ENCODE results near the gene NKPD1. TPM values are rescaled to one million over a fixed set of nuclear protein-coding genes. Genes with fewer than 3 reads are reported as not detected.

Gene NKPD1
- total RNA-seq, 1 experiment from 2014 or later: 0.64 TPM

DNA sequence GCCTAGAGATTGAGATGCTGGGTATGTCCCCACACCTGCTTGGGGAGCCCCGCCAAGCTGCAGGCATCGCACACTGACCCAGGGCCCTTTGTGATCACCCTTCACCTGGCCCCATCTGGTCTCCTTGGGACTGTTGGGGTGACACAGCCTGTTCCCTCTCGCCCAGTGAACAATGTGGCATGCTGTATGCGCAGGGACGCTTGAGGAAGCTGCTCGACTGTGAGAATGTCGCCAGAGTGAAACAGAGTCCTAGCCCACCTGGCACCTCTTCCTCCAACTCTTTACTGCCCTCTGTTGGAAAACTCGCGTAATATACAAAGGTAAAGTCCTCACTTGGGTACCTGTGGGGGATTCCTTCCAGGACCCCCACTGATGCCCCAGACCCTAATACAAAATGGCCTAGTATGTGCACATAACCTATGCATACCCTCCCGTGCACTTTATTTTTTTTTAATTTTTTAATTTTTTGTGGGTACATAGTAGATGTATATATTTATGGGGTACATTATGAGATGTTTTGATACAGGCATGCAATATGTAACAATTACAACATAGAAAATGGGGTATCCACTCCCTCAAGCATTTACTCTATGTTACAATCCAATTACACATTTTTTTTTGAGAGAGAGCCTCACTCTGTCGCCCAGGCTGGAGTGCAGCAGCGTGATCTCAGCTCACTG, 26.8 kb upstream of the NKPD1 start:
- Mint-ChIP-seq H3K27ac (ENCODE audit: unreplicated experiment) (no peak overlapping the region), H3K4me3 (ENCODE audit: low read depth, unreplicated experiment) (no peak overlapping the region), H3K4me1 (ENCODE audit: low read depth, unreplicated experiment) (peaks cover 6% of the 10 kb centered on the region), H3K9me3 (ENCODE audit: low read depth, unreplicated experiment) (no peaks in the 10 kb centered on the region), H3K36me3 (ENCODE audit: insufficient read depth, unreplicated experiment) (no peaks in the 10 kb centered on the region), H3K27me3 (ENCODE audit: unreplicated experiment) (no peaks in the 10 kb centered on the region)
- BruUV-seq (replicated peaks): no TSS peak
- CTCF ChIA-PET: interaction anchor here (0.5 to 1.5 kb wide), 5 partner anchors 10 to 188 kb away, joined by 3 to 6 read pairs (median 4); partner anchors contain the start of gene TRAPPC6A
- DNase-seq: peak; percentile 27
- TF ChIP-seq, protein P1, sequence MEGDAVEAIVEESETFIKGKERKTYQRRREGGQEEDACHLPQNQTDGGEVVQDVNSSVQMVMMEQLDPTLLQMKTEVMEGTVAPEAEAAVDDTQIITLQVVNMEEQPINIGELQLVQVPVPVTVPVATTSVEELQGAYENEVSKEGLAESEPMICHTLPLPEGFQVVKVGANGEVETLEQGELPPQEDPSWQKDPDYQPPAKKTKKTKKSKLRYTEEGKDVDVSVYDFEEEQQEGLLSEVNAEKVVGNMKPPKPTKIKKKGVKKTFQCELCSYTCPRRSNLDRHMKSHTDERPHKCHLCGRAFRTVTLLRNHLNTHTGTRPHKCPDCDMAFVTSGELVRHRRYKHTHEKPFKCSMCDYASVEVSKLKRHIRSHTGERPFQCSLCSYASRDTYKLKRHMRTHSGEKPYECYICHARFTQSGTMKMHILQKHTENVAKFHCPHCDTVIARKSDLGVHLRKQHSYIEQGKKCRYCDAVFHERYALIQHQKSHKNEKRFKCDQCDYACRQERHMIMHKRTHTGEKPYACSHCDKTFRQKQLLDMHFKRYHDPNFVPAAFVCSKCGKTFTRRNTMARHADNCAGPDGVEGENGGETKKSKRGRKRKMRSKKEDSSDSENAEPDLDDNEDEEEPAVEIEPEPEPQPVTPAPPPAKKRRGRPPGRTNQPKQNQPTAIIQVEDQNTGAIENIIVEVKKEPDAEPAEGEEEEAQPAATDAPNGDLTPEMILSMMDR (IDR thresholded peaks at IDR 0.05; ENCODE audit: unreplicated experiment): peak; percentile 81
- intact Hi-C loops (cut with micrococcal nuclease; ENCODE audit: unreplicated experiment): no loop called here

DNA sequence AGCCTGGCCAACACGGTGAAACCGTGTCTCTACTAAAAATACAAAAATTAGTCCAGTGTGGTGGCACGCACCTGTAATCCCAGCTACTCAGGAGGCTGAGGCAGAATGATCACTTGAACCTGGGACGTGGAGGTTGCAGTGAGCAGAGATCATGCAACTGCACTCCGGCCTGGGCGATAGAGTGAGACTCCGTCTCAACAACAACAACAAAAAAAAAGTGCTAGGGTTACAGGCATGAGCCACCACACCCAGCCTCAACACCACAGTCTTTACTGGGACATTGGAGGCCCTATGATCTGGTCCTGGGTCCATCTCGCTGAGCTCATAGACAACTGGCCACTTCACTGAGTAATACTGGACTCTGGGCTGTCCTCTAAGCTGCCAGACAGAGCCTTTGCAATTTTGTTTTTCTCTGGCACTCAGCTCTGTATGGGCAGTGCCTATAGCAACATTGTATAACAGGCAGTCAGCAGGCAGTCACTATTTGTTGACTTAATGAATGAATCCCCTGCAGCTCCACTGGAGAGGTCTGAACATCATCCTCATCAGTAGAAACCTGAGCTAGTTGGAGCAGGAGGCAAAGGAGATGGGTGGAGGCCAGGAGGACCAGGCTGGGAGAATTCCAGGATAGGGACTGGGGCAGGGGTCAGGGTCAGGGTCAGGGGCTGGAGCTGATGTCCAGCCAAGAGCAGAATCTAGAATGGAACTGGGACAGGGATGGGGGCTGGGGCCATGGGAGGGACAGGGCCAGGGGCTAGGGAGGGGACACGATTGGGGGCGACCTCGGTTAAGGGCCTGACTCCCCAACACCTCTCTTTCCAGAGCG, 25.9 kb upstream of the NKPD1 start:
- Mint-ChIP-seq H3K27me3 (ENCODE audit: unreplicated experiment) (no peaks in the 10 kb centered on the region), H3K4me3 (ENCODE audit: low read depth, unreplicated experiment) (no peak overlapping the region), H3K36me3 (ENCODE audit: insufficient read depth, unreplicated experiment) (peaks cover under 1% of the 10 kb centered on the region), H3K27ac (ENCODE audit: unreplicated experiment) (peak overlapping the region; percentile 52), H3K9me3 (ENCODE audit: low read depth, unreplicated experiment) (no peaks in the 10 kb centered on the region), H3K4me1 (ENCODE audit: low read depth, unreplicated experiment) (peaks cover 8% of the 10 kb centered on the region)
- CTCF ChIA-PET: interaction anchor here (0.5 to 1.5 kb wide), 6 partner anchors 9 to 1096 kb away, joined by 3 to 6 read pairs (median 4); partner anchors contain the start of gene TRAPPC6A
- BruUV-seq (replicated peaks): no TSS peak
- TF ChIP-seq, protein P1 (IDR thresholded peaks at IDR 0.05; ENCODE audit: unreplicated experiment): no peak
- intact Hi-C loops (cut with micrococcal nuclease; ENCODE audit: unreplicated experiment): no loop called here
- no peak for DNase-seq

DNA sequence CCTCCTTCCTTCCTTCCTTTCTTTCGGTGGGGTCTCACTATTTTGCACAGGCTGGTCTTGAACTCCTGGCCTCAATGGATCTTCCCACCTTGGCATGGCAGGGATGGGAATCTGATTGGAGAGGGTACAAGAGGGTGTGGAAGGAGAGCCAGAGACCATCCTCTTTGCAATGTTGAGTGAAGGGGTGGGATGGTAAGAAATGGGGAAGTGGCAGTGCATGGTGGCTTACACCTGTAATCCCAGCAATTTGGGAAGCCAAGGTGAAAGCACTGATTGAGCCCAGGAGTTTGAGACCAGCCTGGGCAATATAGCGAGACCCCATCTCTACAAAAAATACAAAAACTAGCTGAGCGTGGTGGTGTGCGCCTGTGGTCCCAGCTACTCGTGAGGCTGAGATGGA, 23.3 kb upstream of the NKPD1 start:
- BruUV-seq (replicated peaks): no TSS peak

DNA sequence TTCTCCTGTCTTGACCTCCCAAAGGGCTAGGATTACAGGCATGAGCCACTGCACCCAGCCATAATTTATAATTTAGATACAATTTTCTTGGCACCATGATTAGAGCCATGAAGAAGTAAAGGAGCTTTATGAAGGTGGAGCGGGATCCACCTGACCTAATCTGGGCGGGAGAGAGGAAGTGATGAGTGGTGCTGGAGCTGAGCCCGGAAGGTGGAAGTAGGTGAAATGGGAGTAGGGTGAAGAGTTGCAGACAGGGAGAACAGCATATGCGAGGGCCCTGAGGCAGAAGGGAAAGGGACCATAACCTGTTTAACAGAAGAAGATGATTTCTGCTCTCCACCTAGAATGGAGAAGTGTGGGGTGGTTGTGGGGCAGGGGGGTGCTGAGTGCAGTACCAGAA, 22.0 kb upstream of the NKPD1 start:
- H3K27ac Mint-ChIP-seq (ENCODE audit: unreplicated experiment): peak overlapping the region; percentile 5
- TF ChIP-seq, protein P1 (IDR thresholded peaks at IDR 0.05; ENCODE audit: unreplicated experiment): no peak
- intact Hi-C loops (cut with micrococcal nuclease; ENCODE audit: unreplicated experiment): no loop called here
- H3K4me1 Mint-ChIP-seq (ENCODE audit: low read depth, unreplicated experiment): peaks cover 8% of the 10 kb centered on the region
- no peaks in the 10 kb centered on the region for H3K27me3 Mint-ChIP-seq (ENCODE audit: unreplicated experiment)
- no peak overlapping the region for H3K4me3 Mint-ChIP-seq (ENCODE audit: low read depth, unreplicated experiment)
- no peak for DNase-seq
- H3K9me3 Mint-ChIP-seq (ENCODE audit: low read depth, unreplicated experiment): no peaks in the 10 kb centered on the region
- H3K36me3 Mint-ChIP-seq (ENCODE audit: insufficient read depth, unreplicated experiment): peaks cover 40% of the 10 kb centered on the region
- no TSS peak for BruUV-seq (replicated peaks)
- CTCF ChIA-PET: no interaction called here

More for the DNA sequence above, 23.3 kb upstream of the NKPD1 start:
- Mint-ChIP-seq H3K4me3 (ENCODE audit: low read depth, unreplicated experiment) (no peak overlapping the region), H3K36me3 (ENCODE audit: insufficient read depth, unreplicated experiment) (peaks cover 27% of the 10 kb centered on the region), H3K4me1 (ENCODE audit: low read depth, unreplicated experiment) (peaks cover 8% of the 10 kb centered on the region), H3K27ac (ENCODE audit: unreplicated experiment) (no peak overlapping the region), H3K27me3 (ENCODE audit: unreplicated experiment) (no peaks in the 10 kb centered on the region), H3K9me3 (ENCODE audit: low read depth, unreplicated experiment) (no peaks in the 10 kb centered on the region)
- CTCF ChIA-PET: interaction anchor here (0.6 kb wide), 1 partner anchor 1798 kb away, joined by 3 read pairs; no protein-coding TSS in a partner anchor
- TF ChIP-seq, protein P1 (IDR thresholded peaks at IDR 0.05; ENCODE audit: unreplicated experiment): no peak
- DNase-seq: no peak
- intact Hi-C loops (cut with micrococcal nuclease; ENCODE audit: unreplicated experiment): no loop called here

Measured in Calu3 (cell line).